GM21723 (cell line): ENCODE measurements around the gene CAMSAP1.

Experiments
- ATAC-seq: cut with Tn5 transposase; IDR thresholded peaks from one replicate; pipeline ENCODE4 v1.9.1; 2021; ENCODE audit warnings: mild to moderate bottlenecking, moderate library complexity; ENCODE audit not compliant: unreplicated experiment

CAMSAP1 gene

DNA sequence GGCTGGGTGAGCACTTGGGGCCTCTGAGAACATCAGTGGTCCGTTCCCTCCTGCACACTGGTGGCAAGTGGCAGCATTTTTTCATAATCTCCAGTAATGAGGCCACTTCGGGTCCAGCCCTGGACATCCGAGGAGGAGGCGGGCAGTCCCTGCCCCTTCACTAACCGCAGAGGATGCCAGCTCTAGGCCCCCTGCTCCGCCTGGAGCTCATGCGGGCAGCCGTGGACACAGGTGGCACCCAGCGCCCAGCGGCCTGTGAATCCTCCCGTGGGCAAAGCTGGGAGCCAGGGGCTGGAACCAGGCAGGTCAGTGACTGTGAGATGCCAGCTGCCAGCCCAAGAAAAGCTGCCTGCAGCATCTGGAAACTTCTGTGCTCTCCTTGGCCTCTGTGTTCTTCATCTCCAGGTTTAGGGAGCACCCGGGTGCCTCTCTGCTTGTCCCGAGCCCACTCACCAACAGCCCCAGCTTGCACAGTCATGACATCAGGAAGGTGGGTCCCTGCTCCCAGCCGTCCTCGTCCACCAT is 112.9 kb downstream of the CAMSAP1 start:
- no peak for ATAC-seq

DNA sequence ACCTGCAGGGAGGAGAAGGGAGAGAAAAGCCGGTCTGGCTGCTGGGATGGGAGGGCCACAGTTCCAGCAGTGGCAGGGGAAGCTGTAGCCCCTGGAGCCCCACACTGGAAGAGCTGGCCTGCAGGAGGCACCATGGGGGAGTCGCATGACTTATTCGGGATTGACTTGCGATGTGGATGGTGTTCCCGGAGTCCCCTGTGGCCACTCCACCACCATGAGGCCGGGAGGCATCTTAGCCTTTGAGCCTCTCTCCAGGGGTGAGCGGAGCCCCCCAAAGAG is 113.3 kb downstream of the CAMSAP1 start:
- no peak for ATAC-seq

DNA sequence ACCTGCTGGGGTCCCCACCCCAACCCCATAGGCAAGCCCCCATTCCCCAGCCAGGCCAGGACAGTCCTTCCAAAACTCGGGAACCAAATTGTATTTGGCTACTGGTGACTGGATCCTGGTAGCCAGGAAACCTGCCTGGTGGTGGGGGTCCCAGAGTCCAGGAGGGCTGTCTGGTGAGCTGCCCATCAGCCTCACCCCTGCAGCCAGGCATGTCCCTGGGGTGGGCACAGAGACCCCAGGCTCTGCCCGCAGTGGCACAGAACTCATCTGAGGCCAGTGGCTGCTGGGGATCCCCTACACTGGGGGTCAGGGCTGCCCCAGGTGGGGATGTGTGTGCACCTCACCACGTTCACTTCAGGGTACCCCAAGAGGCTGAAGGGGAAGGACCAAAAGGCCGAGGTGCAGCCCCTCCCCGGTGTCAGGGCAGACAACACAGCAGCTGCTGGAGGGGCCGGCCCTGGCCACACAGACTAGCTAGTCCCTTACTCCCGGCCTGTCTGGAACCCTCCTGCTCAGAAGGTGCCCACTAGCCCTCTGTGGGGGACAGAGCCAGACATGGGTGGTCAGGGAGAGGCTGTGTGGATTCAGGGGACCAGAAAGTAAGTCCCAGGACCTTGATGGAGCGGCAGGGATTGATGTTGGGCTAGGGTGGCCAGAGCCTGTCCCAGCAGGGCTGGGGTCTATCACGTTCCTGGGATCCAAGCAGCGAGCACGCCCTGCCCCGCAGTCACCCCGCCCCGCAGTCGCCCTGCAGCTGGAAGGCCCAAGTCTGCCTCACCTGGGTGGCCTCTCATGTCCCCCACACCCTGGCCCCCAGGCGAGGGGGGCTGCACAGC is 113.9 kb downstream of the CAMSAP1 start:
- no peak for ATAC-seq

DNA sequence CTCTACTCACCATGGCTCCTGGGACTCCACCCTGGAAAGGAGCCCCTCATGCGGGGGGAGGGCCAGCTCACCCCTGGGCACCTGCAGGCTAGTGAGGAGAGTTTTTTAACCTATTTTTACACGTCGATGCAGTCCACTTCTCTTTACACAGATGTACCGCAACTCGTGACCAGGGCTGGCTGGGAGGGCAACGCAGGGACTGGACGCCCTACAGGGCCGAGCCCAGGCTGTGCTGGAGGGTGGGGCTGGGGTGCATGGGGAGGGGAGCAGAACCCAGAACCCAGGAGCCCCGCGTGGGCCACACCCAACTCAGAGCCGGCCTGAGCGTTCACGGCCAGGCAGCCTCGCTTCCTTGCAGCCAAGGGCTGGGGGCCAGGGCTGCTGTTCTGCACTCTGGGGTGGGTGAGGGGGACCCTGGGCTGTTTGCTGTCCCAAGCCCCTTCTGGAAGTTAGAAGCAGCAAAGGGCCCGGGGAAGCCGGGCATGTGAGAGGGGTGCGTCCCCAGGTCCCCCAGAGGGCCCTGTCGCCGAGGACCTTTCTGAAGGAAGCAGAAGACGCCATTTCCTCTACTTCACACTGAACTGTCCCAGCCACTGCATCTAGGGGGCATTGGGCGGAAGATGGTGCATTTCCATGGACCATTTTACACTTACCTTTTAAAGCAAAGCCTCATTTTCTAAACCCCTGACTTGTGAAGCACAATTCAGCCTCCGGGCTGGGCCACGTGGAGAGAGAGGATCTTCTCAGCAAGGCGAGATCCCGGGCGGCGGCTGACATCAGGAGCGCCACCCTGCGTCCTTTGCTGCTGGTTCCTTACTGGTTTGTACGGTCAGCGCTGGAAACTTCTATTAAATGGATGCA is 114.8 kb downstream of the CAMSAP1 start:
- no peak for ATAC-seq

DNA sequence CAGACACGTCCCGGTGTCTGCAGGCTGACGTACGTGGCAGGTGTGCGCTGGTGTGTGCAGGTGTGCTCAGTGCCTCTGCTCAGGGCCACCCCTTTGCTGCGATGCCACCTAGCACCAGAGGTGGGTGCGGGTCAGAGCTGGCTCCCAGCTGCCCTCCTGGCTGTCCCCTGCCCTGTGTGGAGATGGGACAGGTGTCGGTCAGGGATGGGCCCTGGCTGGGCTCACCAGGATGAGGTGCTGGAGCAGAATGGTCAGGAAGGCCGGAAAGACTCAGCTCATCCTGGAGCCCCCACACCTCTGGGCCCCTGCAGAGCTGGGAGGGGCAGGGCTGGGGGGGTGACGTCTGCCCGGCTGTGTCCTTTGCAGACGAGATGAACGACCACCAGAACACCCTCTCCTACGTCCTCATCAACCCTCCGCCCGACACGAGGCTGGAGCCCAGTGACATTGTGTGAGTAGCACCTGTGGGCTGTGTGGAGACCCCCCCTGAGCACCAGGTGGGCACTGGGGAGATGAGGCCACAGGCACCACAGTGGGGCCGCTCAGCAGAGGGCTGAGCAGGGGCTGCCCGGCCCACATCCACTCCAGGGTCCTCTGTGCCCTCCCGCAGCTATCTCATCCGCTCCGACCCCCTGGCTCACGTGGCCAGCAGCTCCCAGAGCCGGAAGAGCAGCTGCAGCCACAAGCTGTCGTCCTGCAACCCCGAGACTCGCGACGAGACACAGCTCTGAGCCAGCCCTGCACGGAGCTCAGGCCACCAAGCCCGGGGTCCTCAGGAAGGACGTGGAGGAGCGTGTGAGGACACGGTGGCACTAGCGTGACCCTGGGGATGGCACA is 115.7 kb downstream of the CAMSAP1 start:
- no peak for ATAC-seq

DNA sequence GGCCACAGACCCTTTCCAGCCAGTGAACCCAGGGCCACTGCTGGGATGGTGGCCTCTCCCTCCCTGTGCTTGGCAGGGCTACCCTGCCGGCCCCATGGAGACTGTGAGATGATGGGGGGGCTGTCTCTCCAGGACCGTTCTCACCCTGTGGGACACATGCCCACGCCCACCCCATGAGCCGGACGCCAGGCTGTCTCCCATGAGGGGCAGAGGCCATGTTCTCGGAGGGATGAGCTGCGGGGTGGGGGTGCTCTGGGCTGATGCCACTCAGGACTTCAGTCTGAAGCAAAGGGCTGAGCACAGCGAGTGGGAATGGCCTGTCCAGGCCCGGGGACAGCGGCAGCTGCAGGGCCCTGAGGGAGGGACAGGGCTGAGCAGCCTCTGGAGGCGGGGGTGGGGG is 116.5 kb downstream of the CAMSAP1 start:
- no peak for ATAC-seq

DNA sequence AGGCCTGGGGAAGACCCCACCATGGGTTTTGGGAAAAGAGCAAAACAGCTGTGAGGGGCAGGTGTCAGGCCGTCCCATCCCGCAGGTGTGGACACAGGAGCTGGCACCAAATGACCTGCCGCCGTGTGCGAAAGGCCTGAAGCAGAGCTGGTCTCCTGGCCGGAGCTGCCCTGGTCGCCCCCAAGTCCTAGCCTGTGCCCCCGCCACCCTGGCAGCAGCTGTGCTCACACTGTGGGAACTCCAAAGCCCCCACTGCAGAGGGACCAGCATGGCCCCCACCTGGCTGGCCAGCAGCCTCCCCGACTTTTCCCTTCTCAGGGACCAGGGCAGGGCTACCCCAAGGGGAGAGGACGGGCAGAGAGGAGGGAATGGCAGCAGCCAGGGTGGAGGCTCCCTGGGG is 117.0 kb downstream of the CAMSAP1 start:
- ATAC-seq = no peak

DNA sequence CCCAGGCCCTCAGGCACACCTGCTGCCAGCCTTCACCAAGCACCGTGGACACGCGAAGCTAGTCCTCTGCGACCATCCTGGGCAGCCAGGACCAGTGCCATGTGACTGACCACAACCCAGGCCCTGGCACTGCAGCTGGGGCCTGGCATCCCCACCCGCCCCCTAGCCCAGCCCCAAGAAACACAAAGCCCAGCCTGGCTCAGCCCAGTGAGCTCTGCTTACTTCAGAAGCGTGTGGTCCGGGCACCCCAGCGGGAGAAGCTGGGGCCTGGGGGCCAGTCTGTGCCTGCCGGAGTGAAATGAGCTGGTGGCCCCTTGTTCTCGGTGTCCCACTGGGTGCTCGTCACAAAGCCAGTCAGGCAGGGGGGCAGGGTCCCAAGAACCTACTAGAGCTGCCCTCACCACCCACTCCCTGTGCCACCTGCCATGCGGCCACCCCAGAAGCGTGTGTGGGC is 117.5 kb downstream of the CAMSAP1 start:
- ATAC-seq = no peak

DNA sequence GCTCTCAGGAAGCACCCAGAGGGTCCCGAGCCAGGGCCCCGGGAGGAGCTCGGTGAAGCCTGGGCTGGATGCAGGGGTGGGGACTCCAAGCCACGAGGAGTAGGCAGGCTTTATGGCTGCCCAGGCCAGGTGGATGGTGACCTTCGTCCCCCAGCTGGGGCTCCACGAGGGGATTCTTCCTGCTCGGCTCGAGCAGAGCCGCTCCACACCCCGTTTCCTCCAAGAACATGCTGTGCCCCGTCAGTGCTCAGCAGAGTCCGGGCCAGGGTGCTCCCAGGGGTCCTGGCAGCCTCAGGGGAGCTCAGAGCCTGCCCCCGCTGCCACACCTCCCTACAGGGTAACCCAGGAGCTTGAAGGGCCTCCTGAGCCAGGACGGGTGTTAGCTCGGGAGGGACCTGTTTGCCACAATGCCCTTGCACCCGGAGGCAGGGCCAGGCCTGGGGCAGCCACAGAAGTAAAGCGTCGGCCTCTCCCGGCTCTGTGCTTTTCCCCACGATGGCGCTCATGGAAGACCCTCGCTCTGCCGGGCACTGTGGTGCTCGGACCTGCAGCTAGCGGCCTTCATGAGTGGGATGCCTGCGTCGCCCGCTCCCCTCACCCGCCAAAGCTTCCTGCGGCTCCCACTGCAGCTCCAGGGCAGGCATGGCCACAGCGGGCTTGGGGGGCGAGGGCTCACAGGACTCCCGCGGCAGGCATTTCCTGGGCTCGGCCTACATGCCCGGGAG is 118.6 kb downstream of the CAMSAP1 start:
- no peak for ATAC-seq

DNA sequence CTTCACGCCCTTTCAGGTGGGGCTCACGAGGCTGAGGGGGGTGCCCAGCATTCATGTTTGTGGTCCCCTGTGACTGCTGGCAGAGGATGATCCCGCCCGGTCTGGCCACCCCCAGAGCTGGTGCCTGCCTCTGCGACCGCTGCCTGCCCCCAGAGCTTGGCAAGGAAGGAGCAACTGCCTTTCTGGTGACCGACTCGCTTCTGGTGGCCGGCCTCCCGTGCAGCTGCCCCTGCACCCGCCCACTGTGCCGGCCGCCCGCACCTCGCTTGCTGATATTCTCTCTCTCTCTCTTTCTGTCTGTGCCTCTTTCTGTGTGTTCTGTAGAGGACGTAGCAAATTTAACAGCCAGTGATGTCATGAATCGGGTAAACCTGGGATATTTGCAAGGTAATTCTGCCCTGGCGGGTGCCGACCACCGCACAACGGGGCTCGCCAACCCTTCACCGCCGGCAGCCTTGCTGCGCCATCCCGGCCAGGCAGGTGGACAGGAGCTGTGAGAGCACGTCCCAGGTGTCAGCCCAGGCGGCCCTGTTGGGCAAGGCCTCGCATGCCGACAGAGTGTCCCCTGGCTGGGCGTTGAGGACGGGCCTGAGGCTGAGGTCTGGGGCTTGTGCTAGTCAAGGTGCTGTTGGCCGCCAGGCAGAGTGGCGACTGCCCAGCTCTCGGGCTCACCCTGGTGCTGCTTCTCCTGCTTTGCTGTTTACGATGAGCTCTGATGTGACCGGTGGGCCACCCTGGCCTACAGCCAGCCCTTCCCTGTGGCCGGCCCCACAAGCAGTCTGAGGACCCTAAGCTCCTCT is 119.4 kb downstream of the CAMSAP1 start:
- ATAC-seq = no peak

DNA sequence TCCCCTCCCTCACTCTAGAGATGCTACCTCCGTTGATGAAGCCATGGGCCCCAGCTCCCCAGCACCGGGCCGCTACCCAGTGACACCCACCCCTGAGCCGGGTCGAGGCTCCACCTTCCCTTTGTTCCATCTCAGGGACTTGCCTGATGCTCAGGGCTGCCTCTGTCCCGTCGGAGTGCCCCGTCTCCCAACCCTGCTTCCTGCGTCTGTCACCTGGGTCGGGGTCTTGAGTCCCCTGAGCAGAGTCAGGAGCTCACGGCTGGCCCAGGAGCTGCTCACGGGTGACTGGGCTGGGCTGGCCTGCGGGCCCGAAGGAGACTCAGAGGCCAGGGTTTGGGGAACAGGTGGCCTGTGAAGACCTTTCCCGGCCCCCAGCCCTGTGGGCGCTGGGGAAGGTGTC is 120.0 kb downstream of the CAMSAP1 start:
- no peak for ATAC-seq

DNA sequence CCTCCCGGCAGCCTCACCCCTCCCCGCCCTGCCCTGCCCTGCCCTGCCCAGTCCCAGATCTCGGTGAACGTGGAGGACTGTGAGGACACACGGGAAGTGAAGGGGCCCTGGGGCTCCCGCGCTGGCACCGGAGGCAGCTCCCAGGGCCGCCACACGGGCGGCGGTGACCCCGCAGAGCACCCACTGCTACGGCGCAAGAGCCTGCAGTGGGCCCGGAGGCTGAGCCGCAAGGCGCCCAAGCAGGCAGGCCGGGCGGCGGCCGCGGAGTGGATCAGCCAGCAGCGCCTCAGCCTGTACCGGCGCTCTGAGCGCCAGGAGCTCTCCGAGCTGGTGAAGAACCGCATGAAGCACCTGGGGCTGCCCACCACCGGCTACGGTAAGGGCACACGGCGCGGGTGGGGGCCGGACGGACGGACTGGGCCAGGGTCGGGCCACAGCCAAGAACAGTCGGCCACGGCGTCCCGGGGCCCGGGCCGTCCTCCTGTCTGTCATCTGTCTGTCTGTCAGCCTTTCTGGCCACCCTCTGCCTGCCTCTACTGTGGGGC is 121.1 kb downstream of the CAMSAP1 start:
- ATAC-seq = no peak

DNA sequence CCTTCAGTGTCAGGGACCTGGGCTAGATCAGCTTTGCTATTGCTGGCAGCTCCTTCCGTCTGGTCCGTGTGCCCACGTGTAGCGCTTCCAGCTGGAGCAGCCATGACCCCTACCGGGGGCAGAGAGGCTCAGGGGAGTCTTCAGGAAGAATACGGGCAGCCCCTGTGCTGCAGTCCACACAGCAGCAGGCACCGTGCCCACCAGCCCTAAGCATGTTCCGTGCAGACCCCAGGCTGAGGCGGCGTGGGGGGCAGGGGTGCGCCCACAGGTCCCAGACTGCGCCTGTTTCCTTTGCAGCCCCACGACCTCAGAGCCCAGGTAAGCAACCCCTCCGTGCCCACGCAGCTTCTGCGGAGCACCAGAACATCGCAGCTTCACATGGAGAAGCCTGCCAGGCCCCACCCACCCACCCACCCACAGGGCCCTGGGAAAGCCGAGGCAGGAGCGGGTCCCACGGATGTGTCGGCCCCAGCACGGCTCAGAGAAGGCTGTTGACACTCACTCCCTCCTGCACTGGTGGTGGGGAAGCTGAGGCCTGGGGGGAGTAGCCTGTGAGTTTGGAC is 122.3 kb downstream of the CAMSAP1 start:
- no peak for ATAC-seq

DNA sequence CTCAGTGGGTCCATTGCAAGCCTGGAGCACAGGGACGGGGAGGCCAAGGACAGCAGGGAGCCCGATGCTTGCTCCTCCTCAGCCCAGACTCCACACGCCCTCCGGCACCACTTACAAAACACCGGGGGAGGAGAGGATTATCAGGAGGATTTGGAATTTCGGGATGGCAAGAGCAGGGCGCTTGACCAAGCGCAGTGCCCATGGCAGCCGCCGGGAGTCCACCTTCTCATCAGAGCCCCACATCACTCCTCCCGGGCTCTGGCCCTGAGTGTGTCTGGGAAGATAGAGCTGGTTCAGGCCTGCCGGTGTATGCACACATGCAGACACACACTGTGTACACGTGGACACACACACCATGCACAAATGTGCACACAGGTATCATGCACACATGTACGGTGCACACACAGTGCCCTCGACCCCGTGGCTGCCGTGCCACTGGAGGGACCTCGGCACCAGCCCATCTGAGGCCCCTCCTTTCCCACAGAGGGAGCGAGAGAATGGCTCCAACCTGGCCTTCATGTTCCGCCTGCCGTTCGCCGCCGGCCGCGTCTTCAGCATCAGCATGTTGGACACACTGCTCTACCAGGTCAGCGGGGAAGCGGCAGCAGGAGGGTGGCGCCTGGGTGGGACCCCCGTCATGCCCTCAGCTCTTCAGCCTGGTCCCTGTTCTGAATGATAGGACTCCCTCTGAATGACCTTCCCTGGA is 123.7 kb downstream of the CAMSAP1 start:
- no peak for ATAC-seq

DNA sequence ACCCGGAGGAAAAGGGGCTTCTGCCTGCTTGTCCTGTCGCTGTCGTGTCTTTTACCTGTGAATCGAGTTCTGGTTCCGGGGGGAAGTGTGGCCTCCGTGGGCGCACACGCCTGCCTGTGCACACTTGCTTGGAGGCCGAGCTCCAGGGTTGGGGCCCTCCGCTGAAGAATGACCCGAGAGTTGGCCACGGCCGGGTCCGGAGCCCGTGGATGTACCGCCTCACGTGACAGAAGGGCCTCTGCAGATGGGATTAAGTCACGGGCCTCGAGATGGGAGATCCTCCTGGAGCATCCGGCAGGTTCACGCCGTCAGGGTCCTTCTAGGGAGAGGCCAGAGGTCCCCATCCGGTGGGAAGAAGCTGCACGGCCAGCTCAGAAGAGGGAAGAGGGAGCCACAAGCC is 124.4 kb downstream of the CAMSAP1 start:
- no peak for ATAC-seq

DNA sequence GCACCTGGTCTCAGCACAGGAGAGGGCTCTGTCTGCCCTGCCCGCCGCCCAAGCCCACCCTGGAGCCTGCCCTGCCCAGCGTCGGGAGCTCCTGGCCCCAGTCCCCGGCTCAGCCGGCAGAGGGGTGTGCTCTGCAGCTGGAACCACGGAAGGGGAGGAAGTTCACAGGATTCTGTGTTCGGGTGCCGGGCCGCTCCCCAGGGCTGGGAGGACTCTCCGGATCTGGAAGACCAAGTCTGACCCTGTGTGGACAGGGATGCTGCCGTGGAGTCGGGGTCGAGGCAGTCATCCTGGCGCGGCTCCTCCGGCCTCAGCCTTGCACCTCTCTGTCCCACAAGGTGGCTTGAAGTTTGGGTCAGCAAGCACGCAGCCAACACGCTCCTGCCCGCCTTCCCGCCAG is 126.7 kb downstream of the CAMSAP1 start:
- ATAC-seq = no peak

DNA sequence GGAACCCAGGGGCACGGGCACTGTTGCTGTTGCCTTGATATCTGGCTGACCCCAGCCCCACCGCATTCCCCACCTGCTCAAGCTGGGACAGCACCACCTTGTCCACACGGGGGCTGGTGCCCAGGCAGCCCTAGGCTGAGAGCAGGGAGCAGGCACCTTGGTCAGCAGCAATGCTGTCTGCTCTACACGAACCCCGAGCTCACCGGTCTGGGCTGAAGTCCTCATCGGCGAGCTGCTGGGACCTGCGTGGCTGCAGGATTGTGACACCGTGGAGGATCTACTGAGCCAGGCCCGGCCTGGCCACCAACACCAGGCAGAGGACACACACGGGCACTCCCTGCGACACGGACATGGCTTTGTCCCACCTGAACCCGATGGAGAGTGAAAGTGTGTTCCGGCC is 127.3 kb downstream of the CAMSAP1 start:
- no peak for ATAC-seq

DNA sequence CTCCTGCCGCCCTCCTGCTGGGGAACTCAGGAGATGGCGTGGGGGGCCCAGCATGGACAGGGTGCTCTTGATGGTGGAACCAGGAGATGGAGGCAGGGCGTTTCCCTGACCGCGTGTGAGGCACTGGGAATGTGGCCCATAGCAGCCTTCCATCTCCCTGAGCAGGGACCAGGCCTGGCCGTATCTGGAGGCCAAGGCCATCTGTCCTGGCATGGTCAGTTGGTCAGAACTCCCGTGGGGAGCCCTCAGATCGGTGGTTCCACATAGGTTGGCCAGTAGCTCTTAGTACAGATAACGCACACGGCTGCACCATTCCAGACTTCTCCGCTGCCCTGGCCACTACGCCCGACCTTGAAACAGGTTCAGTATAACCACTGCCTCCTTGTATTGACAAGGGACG is 127.8 kb downstream of the CAMSAP1 start:
- no peak for ATAC-seq
